HG03095 (cell line): ENCODE measurements around the gene UBE2R2.
"Not testable (repeated sequence)": the region's sequence is repeated elsewhere in the genome, so short reads cannot be mapped to it uniquely, and the experiment has no call there.

Experiments used
- ATAC-seq: cut with Tn5 transposase; IDR thresholded peaks from one replicate; pipeline ENCODE4 v1.9.1; 2021; ENCODE audit warnings: moderate library complexity; ENCODE audit not compliant: unreplicated experiment

Gene UBE2R2

DNA sequence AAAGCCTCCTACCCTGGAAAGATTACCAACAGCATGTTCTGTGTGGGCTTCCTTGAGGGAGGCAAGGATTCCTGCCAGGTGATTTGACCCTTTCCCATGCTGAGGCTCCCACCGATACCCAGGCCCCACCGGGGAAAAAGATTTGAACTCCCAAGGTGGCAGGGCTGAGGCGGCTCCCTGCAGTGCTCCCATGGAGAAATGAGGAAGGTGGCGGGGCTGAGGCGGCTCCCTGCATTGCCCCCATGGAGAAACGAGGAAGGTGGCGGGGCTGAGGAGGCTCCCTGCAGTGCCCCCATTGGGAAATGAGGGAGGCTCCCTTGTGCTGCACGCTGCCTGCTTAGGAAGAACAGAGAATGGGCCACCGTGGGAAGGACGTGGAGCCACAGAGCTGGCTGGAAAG, 18.4 kb upstream of the UBE2R2 start:
- no peak for ATAC-seq

DNA sequence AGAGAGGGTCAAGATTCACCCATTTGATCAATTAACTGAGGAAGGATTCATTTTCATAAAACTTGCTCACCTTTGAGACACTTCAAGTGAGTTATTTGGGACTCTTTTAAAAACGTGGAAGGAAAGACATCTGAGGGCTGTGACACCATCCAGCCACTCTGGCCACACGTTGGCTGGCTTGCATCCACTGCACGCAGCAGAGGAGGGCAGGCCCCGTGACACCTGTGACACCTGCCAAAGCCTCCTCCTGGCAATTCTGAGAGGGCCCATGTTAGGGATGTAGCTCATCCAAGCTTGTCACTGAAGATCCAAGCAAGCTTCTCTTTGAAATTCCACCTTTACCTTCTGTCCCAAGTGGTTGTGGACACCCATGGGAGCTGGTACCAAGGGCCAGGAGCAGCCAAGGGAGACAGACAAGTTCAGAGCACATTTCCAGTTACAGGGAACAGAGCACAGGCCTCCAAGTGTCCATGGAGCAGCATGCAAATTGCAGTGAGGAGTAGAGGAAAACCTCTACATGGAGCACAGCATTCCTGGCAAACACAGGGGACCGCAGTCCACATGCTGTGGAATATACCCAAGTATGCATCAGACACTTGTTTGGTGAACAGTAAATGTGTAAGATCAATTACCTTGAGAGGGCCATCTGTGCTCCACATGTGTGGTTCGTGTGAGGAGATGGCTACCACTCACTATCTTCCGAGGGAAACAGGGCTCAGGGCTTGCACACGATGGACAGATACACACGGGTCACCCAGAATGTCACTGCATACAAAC, 16.8 kb upstream of the UBE2R2 start:
- no peak for ATAC-seq

GRCh38 chr9:33800886-33801285, 16.1 kb upstream of the UBE2R2 start:
- ATAC-seq: no peak

GRCh38 chr9:33801943-33802500, 14.9 kb upstream of the UBE2R2 start:
- not testable (repeated sequence) for ATAC-seq

DNA sequence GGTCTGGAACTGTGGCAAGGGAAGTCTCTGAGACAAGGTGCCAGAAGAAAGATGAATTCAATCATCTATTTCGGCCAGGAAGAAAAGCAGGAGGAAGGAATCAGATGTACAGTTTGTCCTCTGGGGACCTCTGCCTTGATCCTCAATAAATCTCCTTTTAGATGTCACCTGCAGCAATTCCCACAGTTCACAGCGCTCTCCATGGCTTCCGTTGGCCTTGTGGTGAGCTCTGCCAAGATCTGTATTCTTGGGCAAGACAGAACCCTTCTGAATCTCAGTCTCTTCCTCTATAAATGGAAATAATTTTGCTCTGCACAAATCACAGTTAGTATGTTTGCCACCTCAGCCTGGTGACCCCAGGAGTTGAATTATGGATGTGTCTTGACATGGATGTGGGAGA, 12.8 kb upstream of the UBE2R2 start:
- ATAC-seq: not testable (repeated sequence)

DNA sequence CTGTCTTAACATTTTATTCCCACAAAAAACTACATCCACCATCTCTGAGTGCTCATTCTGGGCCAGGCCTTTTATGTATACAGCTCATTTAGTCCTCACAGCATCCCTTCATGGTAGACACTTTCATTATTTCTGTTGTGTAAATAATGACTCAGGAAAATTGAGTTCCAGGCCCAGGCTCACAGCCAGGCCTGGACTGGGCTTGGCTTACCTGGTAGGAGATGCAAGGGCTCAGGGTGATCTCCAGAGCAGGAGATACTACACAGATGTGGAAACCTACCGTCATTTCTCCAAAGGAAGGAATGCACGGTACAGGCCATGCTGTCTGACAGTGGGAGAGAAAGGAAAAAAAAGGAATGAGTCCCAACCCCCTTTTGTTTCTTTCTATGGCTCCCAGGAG, 9.8 kb upstream of the UBE2R2 start:
- ATAC-seq: not testable (repeated sequence)

DNA sequence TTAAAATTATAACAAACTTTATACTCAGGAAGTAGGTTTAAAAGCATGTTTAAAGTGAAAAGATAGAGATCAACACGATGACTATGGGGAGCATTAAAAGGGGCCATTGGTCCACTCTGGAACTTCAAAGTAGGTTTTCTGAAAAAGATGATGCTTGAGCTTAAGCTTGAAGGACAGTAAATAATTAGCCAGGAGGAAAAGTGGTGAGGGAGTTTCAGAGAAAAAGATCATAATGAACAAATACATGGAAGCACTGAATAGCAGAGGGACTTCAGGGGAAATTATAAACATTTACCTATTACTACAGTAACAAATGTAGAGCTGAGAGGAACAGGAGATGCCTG, 8.0 kb upstream of the UBE2R2 start:
- not testable (repeated sequence) for ATAC-seq

- no peak for ATAC-seq
Observed at GRCh38 chr9:33809506-33809905, 7.5 kb upstream of the UBE2R2 start.

- no peak for ATAC-seq
Observed at GRCh38 chr9:33813712-33814641, 3.0 kb upstream of the UBE2R2 start.

DNA sequence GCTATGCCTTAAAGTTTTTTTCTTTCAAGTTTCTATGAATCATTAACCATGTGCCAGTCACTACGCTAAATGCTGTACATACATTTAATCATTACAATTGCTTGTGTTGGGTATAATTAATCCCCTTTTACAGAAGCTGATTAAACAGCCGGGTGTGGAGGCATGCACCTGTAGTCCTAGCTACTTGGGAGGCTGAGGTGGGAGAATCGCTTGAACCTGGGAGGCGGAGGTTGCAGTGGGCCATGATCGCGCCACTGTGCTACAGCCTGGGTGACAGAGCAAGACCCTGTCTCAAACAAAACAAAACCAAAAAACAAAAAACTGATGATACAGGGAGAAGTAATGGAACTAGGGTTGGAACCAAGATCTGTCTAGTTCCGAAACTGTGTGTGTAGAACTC, 1.2 kb upstream of the UBE2R2 start:
- no peak for ATAC-seq

- peak; percentile 14 for ATAC-seq
Observed at GRCh38 chr9:33817327-33818166, 587 bp downstream of the UBE2R2 start.

DNA sequence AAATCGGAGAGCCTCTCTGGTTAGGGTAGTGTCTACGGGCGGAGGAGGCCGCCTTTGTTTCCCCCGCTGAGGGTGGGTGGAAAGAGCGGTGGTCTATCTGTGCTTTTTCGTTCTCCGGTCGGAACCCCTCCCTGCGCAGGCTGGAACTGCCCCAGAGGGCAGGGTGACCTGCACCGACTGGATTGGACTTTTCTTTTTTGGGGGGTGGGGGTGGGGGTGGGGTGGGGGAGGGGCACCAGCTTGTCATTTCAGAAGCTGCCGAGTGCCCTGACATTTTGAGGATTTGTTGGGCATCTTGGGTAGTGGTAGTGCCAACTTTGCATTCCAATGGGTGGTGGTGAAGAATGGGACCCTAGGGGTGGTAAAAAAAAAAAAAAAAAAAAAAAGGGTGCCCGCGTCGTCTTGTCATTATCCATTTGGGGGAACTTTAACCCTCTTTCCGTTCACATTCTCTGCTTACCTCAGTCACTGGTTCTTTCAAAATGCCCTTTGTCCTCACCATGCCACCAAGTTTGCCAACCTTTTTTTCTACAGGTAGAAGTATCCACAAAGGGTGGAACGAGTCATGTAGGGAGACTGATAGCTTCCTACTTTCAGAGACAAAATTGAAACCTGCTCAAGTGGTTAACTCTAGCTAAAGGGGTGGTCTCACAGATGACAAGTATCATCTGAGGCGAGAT, 1.3 kb downstream of the UBE2R2 start:
- ATAC-seq: no peak

DNA sequence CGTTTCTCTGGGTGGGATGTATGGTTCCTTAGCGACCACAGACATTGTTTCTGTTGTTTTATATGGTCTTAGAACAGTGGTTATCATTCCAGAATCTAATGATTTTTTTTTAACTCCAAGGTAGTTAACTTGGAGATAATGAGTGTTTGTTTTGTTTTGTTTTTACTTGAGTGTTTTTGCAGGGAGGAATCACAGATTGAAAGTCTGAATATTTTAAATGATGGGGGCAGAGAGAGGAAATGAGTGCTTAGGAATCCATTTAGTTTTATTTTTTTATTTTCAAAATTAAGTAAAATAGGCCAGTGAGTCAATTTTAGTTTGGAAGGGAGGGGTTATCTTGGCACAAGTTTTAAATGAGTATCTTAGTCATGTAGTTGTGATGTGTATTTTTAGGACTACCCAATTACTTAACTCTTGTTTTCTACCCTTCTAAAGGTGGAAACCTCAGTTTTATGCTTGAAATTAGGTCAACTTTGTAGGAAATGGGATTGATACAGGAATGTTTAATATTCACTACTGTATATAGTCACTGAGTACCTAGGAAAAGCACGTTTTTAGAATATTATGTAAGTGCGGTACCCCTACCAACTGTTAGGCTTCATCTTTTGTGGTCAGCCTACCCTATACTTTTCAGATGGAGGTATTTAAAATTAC, 2.0 kb downstream of the UBE2R2 start:
- no peak for ATAC-seq

DNA sequence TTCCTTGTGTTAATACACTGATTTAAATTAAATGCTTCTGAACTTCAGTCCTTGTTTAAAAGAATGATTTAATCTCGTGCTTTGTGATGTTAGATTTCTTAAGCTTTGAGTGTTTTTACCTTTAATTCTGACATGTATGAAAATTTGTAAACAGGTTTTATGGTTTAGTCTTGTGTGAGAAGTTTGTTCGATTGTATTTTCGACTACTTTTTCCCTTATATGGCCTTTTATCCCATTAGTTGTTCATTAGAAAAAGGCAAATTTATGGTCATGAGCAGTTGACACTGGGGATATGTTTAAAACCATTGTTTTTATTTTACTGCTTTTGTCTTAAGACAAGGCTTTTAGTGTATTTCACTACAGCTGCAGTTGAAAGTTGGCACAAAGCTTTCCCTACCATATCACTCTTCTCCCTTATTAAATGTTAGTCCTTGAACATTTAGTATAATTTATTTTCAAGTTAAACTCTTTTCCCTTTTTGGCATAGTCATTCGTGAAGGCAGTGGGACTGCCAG, 3.3 kb downstream of the UBE2R2 start:
- no peak for ATAC-seq

DNA sequence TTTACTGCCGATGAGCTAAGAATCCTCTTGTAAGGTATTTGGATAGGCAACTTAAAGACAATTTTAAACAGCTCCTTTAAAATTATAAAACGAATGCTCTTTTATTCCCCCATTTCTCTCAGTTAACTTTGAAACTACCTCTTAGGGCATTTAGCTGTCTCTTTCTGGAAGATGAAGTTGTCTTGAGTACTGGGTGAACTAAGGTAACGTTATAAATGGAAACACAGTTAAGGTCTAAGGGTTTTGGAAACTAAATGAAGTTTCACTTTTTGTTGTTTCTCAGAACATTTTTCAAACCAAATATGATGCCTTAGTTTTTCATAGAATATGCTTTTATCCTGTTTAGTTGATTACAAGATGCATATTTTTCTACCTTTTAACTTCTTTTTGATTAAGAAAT, 6.8 kb downstream of the UBE2R2 start:
- no peak for ATAC-seq

- ATAC-seq: not testable (repeated sequence)
Observed at GRCh38 chr9:33827285-33827684, 10.3 kb downstream of the UBE2R2 start.

- not testable (repeated sequence) for ATAC-seq
Observed at GRCh38 chr9:33829641-33830230, 12.8 kb downstream of the UBE2R2 start.

DNA sequence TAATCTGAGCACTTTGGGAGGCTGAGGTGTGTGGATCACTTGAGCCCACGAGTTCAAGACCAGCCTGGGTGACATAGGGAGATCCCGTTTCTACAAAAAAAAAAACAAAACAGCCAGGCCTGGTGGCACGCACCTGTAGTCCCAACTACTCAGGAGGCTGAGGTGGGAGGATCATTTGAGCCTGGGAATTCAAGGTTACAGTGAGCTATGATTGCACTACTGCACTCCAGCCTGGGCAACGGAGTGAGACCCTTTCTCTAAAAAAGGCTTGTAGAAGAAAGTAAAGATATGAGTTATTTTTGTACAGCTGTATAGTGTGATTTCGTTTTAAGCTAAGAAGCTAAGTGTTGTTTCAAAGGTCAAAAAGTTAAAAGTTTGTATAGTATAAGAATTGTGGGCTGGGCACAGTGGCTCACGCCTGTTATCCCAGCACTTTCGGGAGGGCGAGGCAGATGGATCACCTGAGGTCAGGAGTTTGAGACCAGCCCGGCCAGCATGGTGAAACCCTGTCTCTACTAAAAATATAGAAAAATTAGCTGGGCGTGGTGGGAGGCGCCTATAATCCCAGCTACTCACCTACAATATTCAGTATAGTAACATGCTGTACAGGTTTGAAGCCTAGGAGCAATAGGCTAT, 18.8 kb downstream of the UBE2R2 start:
- no peak for ATAC-seq

GRCh38 chr9:33836261-33836660, 19.3 kb downstream of the UBE2R2 start:
- ATAC-seq: not testable (repeated sequence)
